Vagina (tissue), 2 donors: ENCODE results near the gene FTSJ1. TPM values are rescaled to one million over a fixed set of nuclear protein-coding genes. Genes with fewer than 3 reads are reported as not detected.

Experiments
- DNase-seq, 2 donors: peaks; one replicate each; pipeline ENCODE4 v3.0.0-alpha.2; 2017; ENCODE audit errors: extremely low spot score in 2 of 2
- H3K27ac ChIP-seq: fragments of 200-600 bp; sonication (generic); one replicate; pipeline ENCODE4 v1.5.1; 2019
- H3K27me3 ChIP-seq: fragments of 200-600 bp; sonication (generic); one replicate; pipeline ENCODE4 v1.5.1; 2019
- H3K36me3 ChIP-seq, 2 donors: fragments of 200-600 bp; sonication (generic); one replicate each; pipeline ENCODE4 v1.5.1; 2017 to 2019
- H3K4me1 ChIP-seq: fragments of 200-600 bp; sonication (generic); one replicate; pipeline ENCODE4 v1.5.1; 2019
- H3K4me3 ChIP-seq, 2 donors: fragments of 200-600 bp; sonication (generic); 1 replicate in 1 of 2; 2 replicates in 1 of 2; pipeline ENCODE4 v1.5.1; 2016 to 2019
- H3K9me3 ChIP-seq: fragments of 200-600 bp; sonication (generic); one replicate; pipeline ENCODE4 v1.5.1; 2019
- POLR2A ChIP-seq, 2 donors: fragments of 450-650 bp; IDR thresholded peaks; one replicate each; pipeline ENCODE4 v1.6.1; 2017; ENCODE audit warnings: antibody characterized with exemption in 2 of 2, mild to moderate bottlenecking in 2 of 2, moderate library complexity in 2 of 2
- POLR2AphosphoS5 ChIP-seq, 2 donors: sonication (generic); formaldehyde crosslinking; IDR thresholded peaks; one replicate each; pipeline ENCODE4 v1.9.0; 2017; ENCODE audit warnings: antibody characterized with exemption in 2 of 2, mild to moderate bottlenecking in 2 of 2, low read depth in 1 of 2; ENCODE audit not compliant: insufficient read depth in 1 of 2
- intact Hi-C: fragments of 100-400 bp; cut with DNase I; formaldehyde crosslinking; loops from one replicate; pipeline ENCODE4 v1.15.1; 2023
- total RNA-seq: library from RNA; depleted of rRNA; stranded (reverse); fragments of >200 nt; gene quantifications from one replicate; pipeline ENCODE4 v1.2.3, GENCODE V29; 2016
- TF ChIP-seq, protein P1 (sequence below), 3 experiments: fragments of 450-650 bp in 2 of 3; fragments of 200-600 bp in 1 of 3; sonication (generic) in 1 of 3; IDR thresholded peaks; one replicate each; pipeline ENCODE4 v1.5.1; 2017 to 2019; ENCODE audit warnings: antibody characterized with exemption in 3 of 3, mild to moderate bottlenecking in 2 of 3, moderate library complexity in 2 of 3

The FTSJ1 gene
- total RNA-seq, 1 donor from 2014 or later, result 31.7 TPM

- H3K9me3 ChIP-seq, result no peaks in the 10 kb centered on the region
- no peaks in the 10 kb centered on the region for H3K27me3 ChIP-seq
- DNase-seq, result no peak
- peaks cover 6% of the 10 kb centered on the region for H3K4me1 ChIP-seq
- intact Hi-C loops, result no loop called here
- no peak overlapping the region for H3K27ac ChIP-seq
- no peak for TF ChIP-seq POLR2AphosphoS5 (IDR thresholded peaks at IDR 0.05; ENCODE audit: insufficient read depth in 1 of 2, low read depth in 1 of 2)
- TF ChIP-seq, protein P1, sequence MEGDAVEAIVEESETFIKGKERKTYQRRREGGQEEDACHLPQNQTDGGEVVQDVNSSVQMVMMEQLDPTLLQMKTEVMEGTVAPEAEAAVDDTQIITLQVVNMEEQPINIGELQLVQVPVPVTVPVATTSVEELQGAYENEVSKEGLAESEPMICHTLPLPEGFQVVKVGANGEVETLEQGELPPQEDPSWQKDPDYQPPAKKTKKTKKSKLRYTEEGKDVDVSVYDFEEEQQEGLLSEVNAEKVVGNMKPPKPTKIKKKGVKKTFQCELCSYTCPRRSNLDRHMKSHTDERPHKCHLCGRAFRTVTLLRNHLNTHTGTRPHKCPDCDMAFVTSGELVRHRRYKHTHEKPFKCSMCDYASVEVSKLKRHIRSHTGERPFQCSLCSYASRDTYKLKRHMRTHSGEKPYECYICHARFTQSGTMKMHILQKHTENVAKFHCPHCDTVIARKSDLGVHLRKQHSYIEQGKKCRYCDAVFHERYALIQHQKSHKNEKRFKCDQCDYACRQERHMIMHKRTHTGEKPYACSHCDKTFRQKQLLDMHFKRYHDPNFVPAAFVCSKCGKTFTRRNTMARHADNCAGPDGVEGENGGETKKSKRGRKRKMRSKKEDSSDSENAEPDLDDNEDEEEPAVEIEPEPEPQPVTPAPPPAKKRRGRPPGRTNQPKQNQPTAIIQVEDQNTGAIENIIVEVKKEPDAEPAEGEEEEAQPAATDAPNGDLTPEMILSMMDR (IDR thresholded peaks at IDR 0.05), result no peak
- no peak for TF ChIP-seq POLR2A (IDR thresholded peaks at IDR 0.05)
- no peaks in the 10 kb centered on the region for H3K36me3 ChIP-seq
- H3K4me3 ChIP-seq, result no peak overlapping the region
These were observed 31.2 kb downstream of the FTSJ1 start for GRCh38 chrX:48507246-48507645.

DNA sequence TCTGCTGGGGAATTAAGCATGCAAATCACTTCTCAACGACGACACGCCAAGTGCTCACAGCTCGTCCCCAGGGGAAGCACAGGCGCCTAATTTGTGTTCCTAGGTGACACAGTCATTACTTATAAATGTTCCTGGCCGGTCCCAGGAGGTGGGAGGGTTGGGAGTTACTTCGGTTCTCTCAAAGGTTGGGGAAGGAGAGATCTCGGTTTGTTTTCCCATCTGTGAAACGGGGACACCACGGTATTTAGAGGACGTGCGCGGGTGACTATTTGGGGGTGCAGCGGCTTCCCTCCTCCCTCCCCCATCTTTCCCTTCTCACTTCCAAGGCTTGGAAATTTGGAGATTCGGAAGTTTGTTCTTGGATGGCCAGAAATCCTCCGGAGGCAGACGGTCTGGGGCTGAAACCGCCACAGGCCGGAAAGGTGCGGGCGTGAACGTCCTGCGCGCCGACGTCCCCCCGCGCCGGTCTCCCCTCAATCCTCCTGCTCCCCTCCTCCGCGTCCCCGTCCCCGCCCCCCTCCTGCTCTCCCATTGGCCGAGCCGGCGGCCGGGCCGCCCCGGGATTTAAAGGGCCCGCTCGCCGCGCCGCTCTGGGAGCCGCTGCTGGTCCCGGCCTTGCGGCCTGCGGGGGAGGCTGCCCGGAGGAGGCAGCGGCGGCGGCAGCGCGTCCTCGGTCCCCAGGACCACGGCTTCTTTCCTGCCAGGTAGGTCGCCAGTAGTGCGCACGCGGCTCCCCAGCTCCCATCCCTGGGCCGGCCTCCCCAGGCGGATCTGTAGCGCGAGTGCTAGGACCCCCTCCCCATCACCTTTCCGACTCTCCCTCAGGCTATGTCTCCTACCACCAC, 32.6 kb downstream of the FTSJ1 start, which contains the start of gene PORCN:
PORCN (plus strand) TSS at position 593 of the 845 bp plus-strand sequence. CDS start 829 bp downstream, outside the sequence.
- H3K9me3 ChIP-seq, result no peaks in the 10 kb centered on the region
- DNase-seq, result no peak
- no peaks in the 10 kb centered on the region for H3K36me3 ChIP-seq
- intact Hi-C loops, result no loop called here
- peaks cover 6% of the 10 kb centered on the region for H3K4me1 ChIP-seq
- H3K27me3 ChIP-seq, result no peaks in the 10 kb centered on the region
- peak within 1 kb of the TSS; percentile 66 for H3K27ac ChIP-seq
- H3K4me3 ChIP-seq, result peak within 1 kb of the TSS; percentile 56 to 68
- TF ChIP-seq POLR2AphosphoS5 (IDR thresholded peaks at IDR 0.05; ENCODE audit: insufficient read depth in 1 of 2, low read depth in 1 of 2) (peak in 1 of 2 donors; percentile 76), POLR2A (IDR thresholded peaks at IDR 0.05) (peak in 1 of 2 donors; percentile 6)
- TF ChIP-seq, protein P1 (IDR thresholded peaks at IDR 0.05), result no peak

DNA sequence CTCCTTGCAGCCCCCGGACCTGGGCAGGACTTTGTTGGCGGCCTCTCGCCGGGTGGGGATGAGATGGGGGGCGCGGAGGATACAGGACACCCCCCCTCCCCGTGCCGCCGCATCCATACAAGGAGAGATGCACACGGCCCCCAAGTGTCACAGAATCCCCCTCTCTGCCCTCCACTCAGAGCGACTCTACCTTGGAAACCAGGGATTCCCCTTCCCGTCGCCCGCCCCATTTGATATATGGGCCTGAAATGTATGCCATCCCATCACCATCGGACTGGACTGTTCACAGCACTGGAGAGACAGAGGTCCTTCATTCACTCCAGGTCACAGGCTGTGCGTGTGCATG, 33.2 kb downstream of the FTSJ1 start:
- intact Hi-C loops, result no loop called here
- Histone ChIP-seq H3K4me1 (peaks cover 6% of the 10 kb centered on the region), H3K36me3 (no peaks in the 10 kb centered on the region), H3K27me3 (no peaks in the 10 kb centered on the region), H3K27ac (peak overlapping the region; percentile 66), H3K4me3 (peak overlapping the region; percentile 56 to 68), H3K9me3 (no peaks in the 10 kb centered on the region)
- TF ChIP-seq, protein P1 (IDR thresholded peaks at IDR 0.05), result no peak
- no peak for TF ChIP-seq POLR2A (IDR thresholded peaks at IDR 0.05)
- TF ChIP-seq POLR2AphosphoS5 (IDR thresholded peaks at IDR 0.05; ENCODE audit: insufficient read depth in 1 of 2, low read depth in 1 of 2), result no peak
- DNase-seq, result no peak

DNA sequence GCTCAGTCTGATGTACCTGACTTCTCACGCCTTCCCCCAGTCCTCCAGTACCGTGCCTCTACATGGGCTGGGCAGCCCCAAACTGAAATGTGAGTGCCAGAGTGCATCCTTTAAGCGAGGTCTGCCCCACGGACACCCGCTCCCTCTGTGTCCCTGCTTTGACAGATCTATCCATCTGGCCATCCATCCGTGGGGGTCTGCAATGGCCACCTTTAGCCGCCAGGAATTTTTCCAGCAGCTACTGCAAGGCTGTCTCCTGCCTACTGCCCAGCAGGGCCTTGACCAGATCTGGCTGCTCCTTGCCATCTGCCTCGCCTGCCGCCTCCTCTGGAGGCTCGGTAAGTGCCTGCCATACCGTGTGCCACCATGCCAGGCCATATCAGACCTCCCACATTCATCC, 33.6 kb downstream of the FTSJ1 start:
- Histone ChIP-seq H3K4me1 (peaks cover 6% of the 10 kb centered on the region), H3K27ac (no peak overlapping the region), H3K4me3 (peak overlapping the region; percentile 56 to 68), H3K36me3 (no peaks in the 10 kb centered on the region), H3K9me3 (no peaks in the 10 kb centered on the region), H3K27me3 (no peaks in the 10 kb centered on the region)
- DNase-seq, result no peak
- intact Hi-C loops, result no loop called here
- no peak for TF ChIP-seq POLR2AphosphoS5 (IDR thresholded peaks at IDR 0.05; ENCODE audit: insufficient read depth in 1 of 2, low read depth in 1 of 2)
- TF ChIP-seq, protein P1 (IDR thresholded peaks at IDR 0.05), result no peak
- TF ChIP-seq POLR2A (IDR thresholded peaks at IDR 0.05), result no peak

GRCh38 chrX:48511560-48511959, 35.6 kb downstream of the FTSJ1 start:
- H3K36me3 ChIP-seq, result no peaks in the 10 kb centered on the region
- intact Hi-C loops, result no loop called here
- no peak for DNase-seq
- no peaks in the 10 kb centered on the region for H3K9me3 ChIP-seq
- TF ChIP-seq POLR2A (IDR thresholded peaks at IDR 0.05), result no peak
- TF ChIP-seq POLR2AphosphoS5 (IDR thresholded peaks at IDR 0.05; ENCODE audit: insufficient read depth in 1 of 2, low read depth in 1 of 2), result no peak
- TF ChIP-seq, protein P1 (IDR thresholded peaks at IDR 0.05), result no peak
- no peak overlapping the region for H3K27ac ChIP-seq
- no peaks in the 10 kb centered on the region for H3K27me3 ChIP-seq
- no peak overlapping the region for H3K4me3 ChIP-seq
- H3K4me1 ChIP-seq, result peaks cover 6% of the 10 kb centered on the region
